GM12865 (cell line): ENCODE measurements around the gene CTBS.
"Not testable (repeated sequence)": the region's sequence is repeated elsewhere in the genome, so short reads cannot be mapped to it uniquely, and the experiment has no call there.

Experiments used
- DNase-seq: peaks from one replicate; pipeline ENCODE4 v3.0.0; 2010; ENCODE audit warnings: low read depth
- H3K4me3 ChIP-seq: 2 replicates; pipeline ENCODE4 v1.5.1; 2011; ENCODE audit warnings: mild to moderate bottlenecking, low read depth, low read length, control low read depth
- CTCF ChIP-seq: IDR thresholded peaks from 2 replicates; pipeline ENCODE4 v1.5.1; 2011; ENCODE audit warnings: low read length, control low read depth, low read depth, inconsistent platforms; ENCODE audit not compliant: insufficient read depth; ENCODE audit errors: missing control alignments

Gene CTBS

GRCh38 chr1:84603223-84603622 lies 29.0 kb upstream of the CTBS start:
- DNase-seq, result no peak
- TF ChIP-seq CTCF, result no peak

GRCh38 chr1:84600796-84601195 lies 26.6 kb upstream of the CTBS start:
- no peak overlapping the region for H3K4me3 ChIP-seq
- TF ChIP-seq CTCF, result no peak
- no peak for DNase-seq

More at GRCh38 chr1:84603223-84603622, 29.0 kb upstream of the CTBS start:
- no peak overlapping the region for H3K4me3 ChIP-seq

GRCh38 chr1:84598846-84599741 lies 24.9 kb upstream of the CTBS start:
- peak; percentile 74 for DNase-seq
- peak overlapping the region; percentile 28; the same call in 1 of the 2 replicates for H3K4me3 ChIP-seq
- no peak for TF ChIP-seq CTCF

GRCh38 chr1:84598418-84598817 lies 24.2 kb upstream of the CTBS start:
- H3K4me3 ChIP-seq, result no peak overlapping the region
- DNase-seq, result no peak
- TF ChIP-seq CTCF, result no peak

- no peak for DNase-seq
- no peak for TF ChIP-seq CTCF
- no peak overlapping the region for H3K4me3 ChIP-seq
Observed at GRCh38 chr1:84597011-84597410, 22.8 kb upstream of the CTBS start.

- not testable (repeated sequence) for DNase-seq
Observed at GRCh38 chr1:84594959-84595358, 20.7 kb upstream of the CTBS start.

GRCh38 chr1:84587099-84587498 lies 12.9 kb upstream of the CTBS start:
- H3K4me3 ChIP-seq, result no peak overlapping the region
- no peak for DNase-seq
- TF ChIP-seq CTCF, result no peak

More at GRCh38 chr1:84594959-84595358, 20.7 kb upstream of the CTBS start:
- H3K4me3 ChIP-seq, result not testable (repeated sequence)
